GM19351 (cell line): ENCODE measurements around the gene AEN.

Experiments used
- ATAC-seq: cut with Tn5 transposase; IDR thresholded peaks from one replicate; pipeline ENCODE4 v1.9.1; 2021; ENCODE audit warnings: mild to moderate bottlenecking, moderate library complexity; ENCODE audit not compliant: unreplicated experiment

Gene AEN

GRCh38 chr15:88613074-88613944 is 7.8 kb upstream of the AEN start:
- ATAC-seq, result peak; percentile 45

GRCh38 chr15:88615303-88616107 is 5.6 kb upstream of the AEN start:
- ATAC-seq, result peak; percentile 66

GRCh38 chr15:88616240-88616639 is 4.9 kb upstream of the AEN start:
- no peak for ATAC-seq

GRCh38 chr15:88617031-88617722 is 4.0 kb upstream of the AEN start:
- no peak for ATAC-seq

- no peak for ATAC-seq
Observed at GRCh38 chr15:88617790-88618189, 3.4 kb upstream of the AEN start.

- no peak for ATAC-seq
Observed at GRCh38 chr15:88618686-88619085, 2.5 kb upstream of the AEN start.

GRCh38 chr15:88619796-88620195 is 1.3 kb upstream of the AEN start:
- ATAC-seq, result no peak

- peak; percentile 47 for ATAC-seq
Observed at GRCh38 chr15:88621789-88622604, 857 bp downstream of the AEN start.

- ATAC-seq, result no peak
Observed at GRCh38 chr15:88622605-88622975, 1.4 kb downstream of the AEN start.

- no peak for ATAC-seq
Observed at GRCh38 chr15:88623061-88623460, 1.9 kb downstream of the AEN start.

- no peak for ATAC-seq
Observed at GRCh38 chr15:88623632-88624031, 2.5 kb downstream of the AEN start.

- ATAC-seq, result peak; percentile 37
Observed at GRCh38 chr15:88624156-88624970, 3.2 kb downstream of the AEN start.

- ATAC-seq, result no peak
Observed at GRCh38 chr15:88624971-88625490, 3.9 kb downstream of the AEN start.

GRCh38 chr15:88625943-88626741 is 5.0 kb downstream of the AEN start:
- ATAC-seq, result no peak

GRCh38 chr15:88627463-88627862 is 6.3 kb downstream of the AEN start:
- ATAC-seq, result peak; percentile 52

- no peak for ATAC-seq
Observed at GRCh38 chr15:88628018-88628654, 7.0 kb downstream of the AEN start.

- no peak for ATAC-seq
Observed at GRCh38 chr15:88629071-88629470, 7.9 kb downstream of the AEN start.

GRCh38 chr15:88630141-88630721 is 9.1 kb downstream of the AEN start:
- no peak for ATAC-seq
